Mucosa of stomach (tissue), 1 donor: ENCODE measurements around the gene LILRA5.

Experiments used
- H3K27me3 ChIP-seq: one replicate; pipeline ENCODE4 v1.7.0; 2013; ENCODE audit warnings: mild to moderate bottlenecking, low read length; ENCODE audit not compliant: control insufficient read depth, insufficient read depth
- H3K36me3 ChIP-seq: one replicate; pipeline ENCODE4 v1.7.0; 2013; ENCODE audit warnings: low read length; ENCODE audit not compliant: control insufficient read depth, insufficient read depth
- H3K4me1 ChIP-seq: one replicate; pipeline ENCODE4 v1.7.0; 2013; ENCODE audit warnings: mild to moderate bottlenecking, low read length; ENCODE audit not compliant: control insufficient read depth, insufficient read depth
- H3K4me3 ChIP-seq: one replicate; pipeline ENCODE4 v1.7.0; 2013; ENCODE audit warnings: low read length
- H3K9ac ChIP-seq: one replicate; pipeline ENCODE4 v1.7.0; 2013; ENCODE audit warnings: mild to moderate bottlenecking, low read length, moderate library complexity
- H3K9me3 ChIP-seq: one replicate; pipeline ENCODE4 v1.7.0; 2013; ENCODE audit warnings: mild to moderate bottlenecking, low read length, moderate library complexity; ENCODE audit not compliant: control insufficient read depth
- donor health status: Pancreatic carcinoma.

LILRA5 gene

GRCh38 chr19:54343868-54344267 is 30.9 kb upstream of the LILRA5 start:
- Histone ChIP-seq H3K4me1 (no peaks in the 10 kb centered on the region), H3K27me3 (peaks cover 9% of the 10 kb centered on the region), H3K9ac (no peak overlapping the region), H3K9me3 (no peaks in the 10 kb centered on the region), H3K36me3 (no peaks in the 10 kb centered on the region), H3K4me3 (no peak overlapping the region)

GRCh38 chr19:54341295-54341694 is 28.3 kb upstream of the LILRA5 start:
- H3K4me1 ChIP-seq: no peaks in the 10 kb centered on the region
- peaks cover 7% of the 10 kb centered on the region for H3K27me3 ChIP-seq
- H3K36me3 ChIP-seq: no peaks in the 10 kb centered on the region
- no peak overlapping the region for H3K9ac ChIP-seq
- no peaks in the 10 kb centered on the region for H3K9me3 ChIP-seq
- no peak overlapping the region for H3K4me3 ChIP-seq

- H3K36me3 ChIP-seq: no peaks in the 10 kb centered on the region
- no peaks in the 10 kb centered on the region for H3K9me3 ChIP-seq
- H3K4me3 ChIP-seq: no peak overlapping the region
- peaks cover 7% of the 10 kb centered on the region for H3K27me3 ChIP-seq
- H3K9ac ChIP-seq: no peak overlapping the region
- H3K4me1 ChIP-seq: no peaks in the 10 kb centered on the region
Observed at GRCh38 chr19:54339646-54340358, 26.8 kb upstream of the LILRA5 start.

GRCh38 chr19:54338521-54338920 is 25.6 kb upstream of the LILRA5 start:
- peaks cover 7% of the 10 kb centered on the region for H3K27me3 ChIP-seq
- H3K36me3 ChIP-seq: no peaks in the 10 kb centered on the region
- no peak overlapping the region for H3K9ac ChIP-seq
- no peaks in the 10 kb centered on the region for H3K9me3 ChIP-seq
- H3K4me3 ChIP-seq: no peak overlapping the region
- H3K4me1 ChIP-seq: no peaks in the 10 kb centered on the region

GRCh38 chr19:54337858-54338230 is 24.9 kb upstream of the LILRA5 start:
- no peaks in the 10 kb centered on the region for H3K9me3 ChIP-seq
- no peaks in the 10 kb centered on the region for H3K36me3 ChIP-seq
- no peaks in the 10 kb centered on the region for H3K4me1 ChIP-seq
- peaks cover 7% of the 10 kb centered on the region for H3K27me3 ChIP-seq
- no peak overlapping the region for H3K9ac ChIP-seq
- H3K4me3 ChIP-seq: no peak overlapping the region

GRCh38 chr19:54336893-54337857 is 24.2 kb upstream of the LILRA5 start:
- Histone ChIP-seq H3K9me3 (no peaks in the 10 kb centered on the region), H3K36me3 (no peaks in the 10 kb centered on the region), H3K4me1 (no peaks in the 10 kb centered on the region), H3K4me3 (no peak overlapping the region), H3K27me3 (peaks cover 7% of the 10 kb centered on the region), H3K9ac (no peak overlapping the region)

- Histone ChIP-seq H3K27me3 (peaks cover 7% of the 10 kb centered on the region), H3K36me3 (no peaks in the 10 kb centered on the region), H3K9me3 (no peaks in the 10 kb centered on the region), H3K4me3 (no peak overlapping the region), H3K9ac (no peak overlapping the region), H3K4me1 (no peaks in the 10 kb centered on the region)
Observed at GRCh38 chr19:54335979-54336892, 23.3 kb upstream of the LILRA5 start.

- Histone ChIP-seq H3K9me3 (no peaks in the 10 kb centered on the region), H3K9ac (no peak overlapping the region), H3K4me1 (no peaks in the 10 kb centered on the region), H3K4me3 (no peak overlapping the region), H3K36me3 (no peaks in the 10 kb centered on the region), H3K27me3 (peaks cover 4% of the 10 kb centered on the region)
Observed at GRCh38 chr19:54335164-54335563, 22.2 kb upstream of the LILRA5 start.

GRCh38 chr19:54333586-54334298 is 20.8 kb upstream of the LILRA5 start:
- Histone ChIP-seq H3K9me3 (no peaks in the 10 kb centered on the region), H3K4me1 (no peaks in the 10 kb centered on the region), H3K9ac (no peak overlapping the region), H3K4me3 (no peak overlapping the region), H3K36me3 (no peaks in the 10 kb centered on the region), H3K27me3 (peaks cover under 1% of the 10 kb centered on the region)

- no peaks in the 10 kb centered on the region for H3K4me1 ChIP-seq
- no peak overlapping the region for H3K4me3 ChIP-seq
- H3K9me3 ChIP-seq: no peaks in the 10 kb centered on the region
- no peak overlapping the region for H3K9ac ChIP-seq
- no peaks in the 10 kb centered on the region for H3K36me3 ChIP-seq
- no peaks in the 10 kb centered on the region for H3K27me3 ChIP-seq
Observed at GRCh38 chr19:54332149-54332548, 19.2 kb upstream of the LILRA5 start.

GRCh38 chr19:54331626-54332025 is 18.7 kb upstream of the LILRA5 start:
- Histone ChIP-seq H3K4me3 (no peak overlapping the region), H3K4me1 (no peaks in the 10 kb centered on the region), H3K27me3 (no peaks in the 10 kb centered on the region), H3K9ac (no peak overlapping the region), H3K36me3 (no peaks in the 10 kb centered on the region), H3K9me3 (no peaks in the 10 kb centered on the region)
